Measurements from ENCODE around the gene XRCC3. TPM values are rescaled to one million over a fixed set of nuclear protein-coding genes. Genes with fewer than 3 reads are reported as not detected.

The XRCC3 gene
- total and polyA plus RNA-seq, 5 experiments from 2014 or later = 2.1 to 14.1 (median 3.6) TPM

- POLR2A ChIA-PET = interaction anchor here (0.7 kb wide), 2 partner anchors 58 to 139 kb away, joined by 3 to 6 read pairs; no protein-coding TSS in a partner anchor
- H3K36me3 Mint-ChIP-seq = peaks cover 0 to 66% (median 2%) of the 10 kb centered on the region in 3 donors
- H3K4me1 Mint-ChIP-seq = peaks cover 0 to 23% (median 3%) of the 10 kb centered on the region in 4 donors
- no peak for DNase-seq
- H3K9me3 Mint-ChIP-seq = peaks cover 0 to 2% (median 0%) of the 10 kb centered on the region in 9 donors
- H3K4me3 Mint-ChIP-seq = no peak overlapping the region
- H3K27me3 Mint-ChIP-seq = no peaks in the 10 kb centered on the region
- peak overlapping the region in 4 of 10 donors; percentile 15 to 89 (median 37) for H3K27ac Mint-ChIP-seq
- ATAC-seq = no peak
These were observed 24.9 kb downstream of the XRCC3 start for GRCh38 chr14:103690332-103690731.

GRCh38 chr14:103688906-103689902 lies 26.0 kb downstream of the XRCC3 start:
- peaks cover 0 to 23% (median 2%) of the 10 kb centered on the region in 4 donors for H3K4me1 Mint-ChIP-seq
- DNase-seq (no peak), ATAC-seq (no peak)
- POLR2A ChIA-PET = no interaction called here
- no peak overlapping the region for H3K4me3 Mint-ChIP-seq
- H3K9me3 Mint-ChIP-seq = peaks cover 0 to 2% (median 0%) of the 10 kb centered on the region in 9 donors
- no peaks in the 10 kb centered on the region for H3K27me3 Mint-ChIP-seq
- H3K27ac Mint-ChIP-seq = peak overlapping the region in 3 of 10 donors; percentile 26 to 74 (median 69)
- peaks cover 0 to 72% (median 2%) of the 10 kb centered on the region in 3 donors for H3K36me3 Mint-ChIP-seq

- H3K27ac Mint-ChIP-seq = peak overlapping the region in 2 of 10 donors; percentile 31 to 40
- POLR2A ChIA-PET = interaction anchor here (0.5 kb wide), 1 partner anchor 17 kb away, joined by 3 read pairs; no protein-coding TSS in a partner anchor
- no peaks in the 10 kb centered on the region for H3K27me3 Mint-ChIP-seq
- H3K4me1 Mint-ChIP-seq = peaks cover 0 to 23% (median 2%) of the 10 kb centered on the region in 4 donors
- H3K9me3 Mint-ChIP-seq = peaks cover 0 to 2% (median 0%) of the 10 kb centered on the region in 9 donors
- H3K4me3 Mint-ChIP-seq = no peak overlapping the region
- DNase-seq = no peak
- peaks cover 0 to 72% (median 2%) of the 10 kb centered on the region in 3 donors for H3K36me3 Mint-ChIP-seq
- ATAC-seq = no peak
These were observed 26.8 kb downstream of the XRCC3 start for GRCh38 chr14:103688441-103688840.

- no peak overlapping the region for H3K4me3 Mint-ChIP-seq
- no peak for DNase-seq
- POLR2A ChIA-PET = interaction anchor here (0.5 kb wide), 1 partner anchor 16 kb away, joined by 3 read pairs; no protein-coding TSS in a partner anchor
- H3K4me1 Mint-ChIP-seq = peaks cover 0 to 23% (median 2%) of the 10 kb centered on the region in 4 donors
- no peak for ATAC-seq
- peaks cover 0 to 2% (median 0%) of the 10 kb centered on the region in 9 donors for H3K9me3 Mint-ChIP-seq
- H3K27ac Mint-ChIP-seq = peak overlapping the region in 1 of 10 donors; percentile 11
- peaks cover 0 to 72% (median 4%) of the 10 kb centered on the region in 3 donors for H3K36me3 Mint-ChIP-seq
- no peaks in the 10 kb centered on the region for H3K27me3 Mint-ChIP-seq
These were observed 27.5 kb downstream of the XRCC3 start for GRCh38 chr14:103687712-103688111.

- peaks cover 0 to 23% (median 2%) of the 10 kb centered on the region in 4 donors for H3K4me1 Mint-ChIP-seq
- H3K36me3 Mint-ChIP-seq = peaks cover 0 to 78% (median 4%) of the 10 kb centered on the region in 3 donors
- peak overlapping the region in 2 of 10 donors; percentile 48 to 50 for H3K27ac Mint-ChIP-seq
- POLR2A ChIA-PET = no interaction called here
- no peak for ATAC-seq
- H3K4me3 Mint-ChIP-seq = no peak overlapping the region
- no peaks in the 10 kb centered on the region for H3K27me3 Mint-ChIP-seq
- H3K9me3 Mint-ChIP-seq = peaks cover 0 to 2% (median 0%) of the 10 kb centered on the region in 9 donors
- DNase-seq = no peak
These were observed 28.3 kb downstream of the XRCC3 start for GRCh38 chr14:103686831-103687485.

- POLR2A ChIA-PET = no interaction called here
- Mint-ChIP-seq H3K9me3 (peaks cover 0 to 2% (median 0%) of the 10 kb centered on the region in 9 donors), H3K27me3 (no peaks in the 10 kb centered on the region), H3K4me3 (no peak overlapping the region), H3K36me3 (peaks cover 0 to 92% (median 6%) of the 10 kb centered on the region in 3 donors), H3K4me1 (peaks cover 0 to 15% (median 2%) of the 10 kb centered on the region in 4 donors), H3K27ac (peak overlapping the region in 2 of 10 donors; percentile 12 to 22)
- DNase-seq (no peak), ATAC-seq (no peak)
These were observed 29.7 kb downstream of the XRCC3 start for GRCh38 chr14:103685276-103686211.

- POLR2A ChIA-PET = no interaction called here
- ATAC-seq = no peak
- Mint-ChIP-seq H3K9me3 (peaks cover 0 to 2% (median 0%) of the 10 kb centered on the region in 9 donors), H3K4me3 (no peak overlapping the region), H3K27ac (peak overlapping the region in 1 of 10 donors; percentile 15), H3K36me3 (peaks cover 0 to 92% (median 6%) of the 10 kb centered on the region in 3 donors), H3K4me1 (peaks cover 0 to 10% (median under 1%) of the 10 kb centered on the region in 4 donors), H3K27me3 (no peaks in the 10 kb centered on the region)
- DNase-seq = no peak
These were observed 30.4 kb downstream of the XRCC3 start for GRCh38 chr14:103684871-103685270.

GRCh38 chr14:103684471-103684870 lies 30.8 kb downstream of the XRCC3 start:
- DNase-seq = no peak
- H3K9me3 Mint-ChIP-seq = peaks cover 0 to 2% (median 0%) of the 10 kb centered on the region in 9 donors
- no peak for ATAC-seq
- H3K4me3 Mint-ChIP-seq = no peak overlapping the region
- peaks cover 0 to 92% (median 6%) of the 10 kb centered on the region in 3 donors for H3K36me3 Mint-ChIP-seq
- POLR2A ChIA-PET = no interaction called here
- H3K4me1 Mint-ChIP-seq = peaks cover 0 to 11% (median under 1%) of the 10 kb centered on the region in 4 donors
- H3K27me3 Mint-ChIP-seq = no peaks in the 10 kb centered on the region
- H3K27ac Mint-ChIP-seq = no peak overlapping the region

- ATAC-seq = no peak
- POLR2A ChIA-PET = no interaction called here
- H3K27ac Mint-ChIP-seq = no peak overlapping the region
- H3K4me3 Mint-ChIP-seq = no peak overlapping the region
- peaks cover 0 to 93% (median 9%) of the 10 kb centered on the region in 3 donors for H3K36me3 Mint-ChIP-seq
- peaks cover 0 to 7% (median 4%) of the 10 kb centered on the region in 4 donors for H3K4me1 Mint-ChIP-seq
- H3K9me3 Mint-ChIP-seq = peaks cover 0 to 2% (median 0%) of the 10 kb centered on the region in 9 donors
- DNase-seq = no peak
- H3K27me3 Mint-ChIP-seq = no peaks in the 10 kb centered on the region
These were observed 32.1 kb downstream of the XRCC3 start for GRCh38 chr14:103683139-103683538.

- Mint-ChIP-seq H3K4me3 (no peak overlapping the region), H3K36me3 (peaks cover 0 to 94% (median 14%) of the 10 kb centered on the region in 3 donors)
These were observed 34.6 kb downstream of the XRCC3 start for GRCh38 chr14:103680491-103681231.

GRCh38 chr14:103679351-103679750 lies 35.9 kb downstream of the XRCC3 start:
- peaks cover 0 to 7% (median 3%) of the 10 kb centered on the region in 4 donors for H3K4me1 Mint-ChIP-seq
- H3K27me3 Mint-ChIP-seq = no peaks in the 10 kb centered on the region
- H3K36me3 Mint-ChIP-seq = peaks cover 0 to 95% (median 19%) of the 10 kb centered on the region in 3 donors
- peak overlapping the region in 7 of 10 donors; percentile 13 to 93 (median 43) for H3K27ac Mint-ChIP-seq
- ATAC-seq (peak; percentile 93 to 94), DNase-seq (peak in 9 of 10 donors; percentile 5 to 45 (median 25))
- H3K9me3 Mint-ChIP-seq = no peaks in the 10 kb centered on the region
- POLR2A ChIA-PET = interaction anchor here (0.5 kb wide), 1 partner anchor 114 kb away, joined by 3 read pairs; no protein-coding TSS in a partner anchor
- H3K4me3 Mint-ChIP-seq = no peak overlapping the region

More at GRCh38 chr14:103680491-103681231, 34.6 kb downstream of the XRCC3 start:
- Mint-ChIP-seq H3K27me3 (no peaks in the 10 kb centered on the region), H3K4me1 (peaks cover 0 to 7% (median 4%) of the 10 kb centered on the region in 4 donors), H3K27ac (peak overlapping the region in 2 of 10 donors; percentile 20 to 32), H3K9me3 (peaks cover 0 to 2% (median 0%) of the 10 kb centered on the region in 9 donors)
- POLR2A ChIA-PET = interaction anchor here (0.6 kb wide), 2 partner anchors 14 to 50 kb away, joined by 3 to 4 read pairs; no protein-coding TSS in a partner anchor
- no peak for ATAC-seq
- DNase-seq = no peak

All from naive thymus-derived CD8-positive, alpha-beta T cell (primary cell).